Glutamatergic neuron (in vitro differentiated cells): Measurements from ENCODE around the gene PTGR3. TPM values are rescaled to one million over a fixed set of nuclear protein-coding genes. Genes with fewer than 3 reads are reported as not detected.

Experiments
- DNase-seq: peaks from one replicate; pipeline ENCODE4 v3.0.0; 2022
- H3K27ac Mint-ChIP-seq: one replicate; pipeline ENCODE4 v1.8.0; 2020; ENCODE audit warnings: mild to moderate bottlenecking, mixed read lengths, inconsistent platforms; ENCODE audit not compliant: unreplicated experiment
- H3K27me3 Mint-ChIP-seq: one replicate; pipeline ENCODE4 v1.8.0; 2020; ENCODE audit warnings: mild to moderate bottlenecking, moderate library complexity, mixed read lengths, inconsistent platforms; ENCODE audit not compliant: unreplicated experiment
- H3K36me3 Mint-ChIP-seq: one replicate; pipeline ENCODE4 v1.8.0; 2020; ENCODE audit warnings: mild to moderate bottlenecking, mixed read lengths, inconsistent platforms; ENCODE audit not compliant: unreplicated experiment
- H3K4me1 Mint-ChIP-seq: one replicate; pipeline ENCODE4 v1.8.0; 2020; ENCODE audit warnings: mild to moderate bottlenecking, low read depth, mixed read lengths, inconsistent platforms; ENCODE audit not compliant: unreplicated experiment
- H3K4me3 Mint-ChIP-seq: one replicate; pipeline ENCODE4 v1.8.0; 2020; ENCODE audit warnings: mild to moderate bottlenecking, mixed read lengths, inconsistent platforms; ENCODE audit not compliant: unreplicated experiment
- H3K9me3 Mint-ChIP-seq: one replicate; pipeline ENCODE4 v1.8.0; 2020; ENCODE audit warnings: mild to moderate bottlenecking, moderate library complexity, mixed read lengths, inconsistent platforms; ENCODE audit not compliant: unreplicated experiment
- total RNA-seq: library from RNA; stranded (reverse); fragmentation: NEBNext Ultra II Directional; extraction: Animal tissue kit (Norgen Biotek cat#: 25700); gene quantifications from one replicate; pipeline ENCODE4 v1.2.1, GENCODE V29; 2021; ENCODE audit not compliant: unreplicated experiment
- TF ChIP-seq, protein P1 (sequence below): fragments of 200-600 bp; sonication (generic); IDR thresholded peaks from one replicate; pipeline ENCODE4 v1.5.0; 2021; ENCODE audit not compliant: partially characterized antibody, unreplicated experiment

PTGR3 gene
- total RNA-seq, 1 donor from 2014 or later: 20.4 TPM

DNA sequence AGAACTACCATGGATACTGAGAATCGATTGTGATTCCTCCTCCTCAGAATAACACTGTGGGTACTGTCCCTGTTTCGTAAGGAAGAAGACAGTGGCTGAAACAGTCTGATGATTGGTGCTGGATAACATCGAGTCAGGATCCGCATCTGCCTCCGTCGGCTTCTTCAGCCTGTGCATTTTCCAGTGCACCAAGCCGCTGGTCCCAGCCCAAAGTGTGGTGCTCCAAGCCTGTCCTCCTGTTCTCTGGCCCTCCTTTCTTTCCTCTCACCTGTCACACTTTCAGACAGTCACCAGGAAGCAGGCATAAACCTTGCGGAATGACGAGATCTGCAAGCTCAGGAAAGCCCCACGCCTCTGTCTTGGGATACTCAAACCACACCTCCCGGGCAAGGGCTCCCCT, 30.6 kb downstream of the PTGR3 start:
- Mint-ChIP-seq H3K9me3 (no peaks in the 10 kb centered on the region), H3K27me3 (no peaks in the 10 kb centered on the region), H3K4me1 (no peaks in the 10 kb centered on the region), H3K36me3 (no peaks in the 10 kb centered on the region), H3K4me3 (no peak overlapping the region), H3K27ac (no peak overlapping the region)
- no peak for DNase-seq
- TF ChIP-seq, protein P1, sequence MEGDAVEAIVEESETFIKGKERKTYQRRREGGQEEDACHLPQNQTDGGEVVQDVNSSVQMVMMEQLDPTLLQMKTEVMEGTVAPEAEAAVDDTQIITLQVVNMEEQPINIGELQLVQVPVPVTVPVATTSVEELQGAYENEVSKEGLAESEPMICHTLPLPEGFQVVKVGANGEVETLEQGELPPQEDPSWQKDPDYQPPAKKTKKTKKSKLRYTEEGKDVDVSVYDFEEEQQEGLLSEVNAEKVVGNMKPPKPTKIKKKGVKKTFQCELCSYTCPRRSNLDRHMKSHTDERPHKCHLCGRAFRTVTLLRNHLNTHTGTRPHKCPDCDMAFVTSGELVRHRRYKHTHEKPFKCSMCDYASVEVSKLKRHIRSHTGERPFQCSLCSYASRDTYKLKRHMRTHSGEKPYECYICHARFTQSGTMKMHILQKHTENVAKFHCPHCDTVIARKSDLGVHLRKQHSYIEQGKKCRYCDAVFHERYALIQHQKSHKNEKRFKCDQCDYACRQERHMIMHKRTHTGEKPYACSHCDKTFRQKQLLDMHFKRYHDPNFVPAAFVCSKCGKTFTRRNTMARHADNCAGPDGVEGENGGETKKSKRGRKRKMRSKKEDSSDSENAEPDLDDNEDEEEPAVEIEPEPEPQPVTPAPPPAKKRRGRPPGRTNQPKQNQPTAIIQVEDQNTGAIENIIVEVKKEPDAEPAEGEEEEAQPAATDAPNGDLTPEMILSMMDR: no peak

DNA sequence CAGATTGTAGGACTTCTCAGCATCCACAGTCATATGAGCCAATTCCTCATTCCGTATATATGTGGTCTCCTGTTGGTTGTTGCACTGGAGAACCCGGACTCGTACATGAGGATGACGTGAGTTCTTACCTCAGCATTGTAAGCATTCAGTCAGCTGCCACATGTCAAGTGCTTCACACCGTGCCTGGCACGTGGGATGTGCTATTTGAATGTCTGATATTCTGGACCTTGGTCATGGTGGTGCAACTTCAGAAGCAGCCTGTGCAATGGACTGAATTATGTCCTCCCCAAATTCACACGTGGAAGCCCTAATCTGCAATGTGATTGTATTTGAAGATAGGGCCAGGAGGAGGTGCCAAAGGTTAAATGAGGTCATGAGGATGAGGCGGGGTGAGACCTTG, 32.1 kb downstream of the PTGR3 start:
- no peak overlapping the region for H3K4me3 Mint-ChIP-seq
- TF ChIP-seq, protein P1: no peak
- H3K36me3 Mint-ChIP-seq: peaks cover 4% of the 10 kb centered on the region
- no peaks in the 10 kb centered on the region for H3K9me3 Mint-ChIP-seq
- H3K4me1 Mint-ChIP-seq: no peaks in the 10 kb centered on the region
- DNase-seq: no peak
- H3K27ac Mint-ChIP-seq: no peak overlapping the region
- peaks cover 3% of the 10 kb centered on the region for H3K27me3 Mint-ChIP-seq

DNA sequence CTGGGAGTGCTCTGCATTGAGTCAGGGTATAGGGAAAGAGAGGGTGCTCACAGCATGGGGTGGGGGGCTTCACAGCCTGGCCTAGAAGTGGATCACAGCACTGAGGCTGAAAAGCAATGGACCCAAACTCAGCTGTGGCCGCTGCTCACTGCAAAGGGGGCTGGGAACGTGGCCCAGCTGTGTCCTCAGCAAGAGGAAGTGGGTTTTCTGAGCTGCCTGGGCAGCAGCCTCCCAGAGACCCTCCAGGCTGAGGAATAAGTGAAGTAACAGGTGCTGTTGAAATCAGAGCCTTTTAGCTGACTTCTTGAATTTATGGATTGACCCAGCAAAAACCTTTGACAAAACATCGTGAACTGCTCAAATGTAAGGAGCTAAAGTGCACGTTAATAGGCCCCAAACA, 35.2 kb downstream of the PTGR3 start:
- Mint-ChIP-seq H3K27ac (no peak overlapping the region), H3K36me3 (peaks cover 4% of the 10 kb centered on the region), H3K9me3 (no peaks in the 10 kb centered on the region), H3K27me3 (peaks cover 3% of the 10 kb centered on the region), H3K4me1 (no peaks in the 10 kb centered on the region), H3K4me3 (no peak overlapping the region)
- TF ChIP-seq, protein P1: no peak
- DNase-seq: no peak

DNA sequence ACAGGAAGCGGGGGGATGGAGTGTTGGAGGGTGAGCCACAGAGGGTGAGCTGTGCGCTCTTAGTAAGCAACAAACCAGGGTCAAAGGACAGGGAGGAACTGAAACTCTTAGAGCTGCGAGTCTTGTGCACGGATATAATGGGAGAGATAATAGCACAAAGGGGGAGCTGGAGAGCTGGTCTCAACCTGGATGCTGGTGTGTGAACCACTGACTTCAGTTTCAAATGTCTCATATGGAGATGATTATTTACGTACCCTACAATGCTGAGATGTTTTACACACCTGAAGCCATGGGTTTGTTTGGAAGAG, 35.9 kb downstream of the PTGR3 start:
- Mint-ChIP-seq H3K36me3 (peaks cover 4% of the 10 kb centered on the region), H3K27ac (no peak overlapping the region), H3K9me3 (no peaks in the 10 kb centered on the region), H3K4me3 (no peak overlapping the region), H3K4me1 (no peaks in the 10 kb centered on the region), H3K27me3 (peaks cover 3% of the 10 kb centered on the region)
- TF ChIP-seq, protein P1: no peak
- no peak for DNase-seq

DNA sequence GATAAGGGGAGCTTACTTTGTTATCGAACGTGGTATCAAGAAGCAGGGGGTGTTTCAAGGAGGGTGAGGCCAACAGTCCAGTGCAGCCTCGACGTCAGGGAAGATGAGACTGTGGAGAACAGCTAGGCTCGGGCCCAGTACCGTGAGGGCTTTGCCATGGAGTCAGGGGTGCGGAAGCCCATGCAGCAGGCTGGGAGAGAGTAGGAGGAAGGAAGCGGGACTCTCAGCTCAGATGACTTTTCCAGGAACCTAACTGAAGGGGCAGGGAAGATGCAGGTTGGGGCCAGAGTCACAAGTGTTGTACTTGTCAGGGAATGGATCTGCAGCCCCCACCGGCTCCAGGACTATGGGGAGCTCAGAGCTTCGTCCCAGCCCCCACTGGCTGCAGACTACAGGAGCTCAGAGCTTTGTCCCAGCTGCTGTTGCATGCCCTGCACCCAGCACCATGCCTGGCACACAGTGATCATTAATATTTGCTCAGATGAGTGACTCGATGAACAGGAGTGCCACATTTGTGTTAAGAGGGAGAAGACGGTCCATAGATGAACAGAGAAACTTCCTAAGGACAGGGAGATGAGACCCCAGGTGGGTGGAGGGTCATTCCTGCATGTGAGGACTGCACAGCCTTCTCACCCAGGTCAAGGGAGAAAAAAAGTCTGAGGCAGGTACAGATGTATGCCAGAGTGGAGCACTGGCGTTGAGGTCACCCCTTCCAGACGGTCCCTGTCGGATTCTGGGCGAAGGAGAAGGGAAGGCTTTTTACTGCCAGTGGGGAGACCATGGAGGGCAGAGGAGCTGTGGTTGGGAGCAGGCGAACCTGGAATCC, 36.4 kb downstream of the PTGR3 start:
- DNase-seq: no peak
- no peak overlapping the region for H3K4me3 Mint-ChIP-seq
- TF ChIP-seq, protein P1: no peak
- no peaks in the 10 kb centered on the region for H3K9me3 Mint-ChIP-seq
- peaks cover 4% of the 10 kb centered on the region for H3K27me3 Mint-ChIP-seq
- peaks cover 4% of the 10 kb centered on the region for H3K36me3 Mint-ChIP-seq
- no peak overlapping the region for H3K27ac Mint-ChIP-seq
- H3K4me1 Mint-ChIP-seq: no peaks in the 10 kb centered on the region
